GM10248 (cell line): ENCODE results near the gene MBTPS2.
"Not testable (repeated sequence)": the region's sequence is repeated elsewhere in the genome, so short reads cannot be mapped to it uniquely, and the experiment has no call there.

Experiments used
- CTCF ChIA-PET: fragments of 300-600 bp; sonication (Branson Sonifier 250); formaldehyde crosslinking; extraction: SDS; loops from one replicate; lab custom pipeline; 2021; ENCODE audit warnings: antibody characterized with exemption; lab: Yijun Ruan, JAX
- POLR2A ChIA-PET: fragments of 350-650 bp; sonication (Branson Sonifier 250); formaldehyde crosslinking; extraction: SDS; loops from one replicate; lab custom pipeline; 2020; ENCODE audit warnings: antibody characterized with exemption; lab: Yijun Ruan, JAX
- DNase-seq: peaks from one replicate; pipeline ENCODE4 v3.0.0; 2012; ENCODE audit errors: extremely low spot score
- CTCF ChIP-seq: IDR thresholded peaks from 2 replicates; pipeline ENCODE4 v1.5.1; 2012; ENCODE audit warnings: mild to moderate bottlenecking, low read depth; ENCODE audit errors: extremely low read depth, missing control alignments, control extremely low read depth

MBTPS2 gene

GRCh38 chrX:21873063-21873775, 33.8 kb downstream of the MBTPS2 start:
- DNase-seq = no peak
- CTCF ChIA-PET = interaction anchor here (1.4 kb wide), 1 partner anchor 40 kb away, joined by 3 read pairs; no protein-coding TSS in a partner anchor
- no peak for TF ChIP-seq CTCF
- POLR2A ChIA-PET = no interaction called here

- DNase-seq, POLR2A ChIA-PET: not testable (repeated sequence)
- CTCF ChIA-PET = interaction anchor here (1.4 kb wide), 1 partner anchor 40 kb away, joined by 3 read pairs; no protein-coding TSS in a partner anchor
These were observed 34.8 kb downstream of the MBTPS2 start for GRCh38 chrX:21874182-21874581.

- CTCF ChIA-PET = interaction anchor here (1.4 kb wide), 1 partner anchor 39 kb away, joined by 3 read pairs; no protein-coding TSS in a partner anchor
- POLR2A ChIA-PET = no interaction called here
- TF ChIP-seq CTCF = no peak
- DNase-seq = no peak
These were observed 35.6 kb downstream of the MBTPS2 start for GRCh38 chrX:21875013-21875412.

GRCh38 chrX:21881881-21882574, 42.6 kb downstream of the MBTPS2 start:
- no peak for DNase-seq
- CTCF ChIA-PET = no interaction called here
- POLR2A ChIA-PET = no interaction called here
- no peak for TF ChIP-seq CTCF

GRCh38 chrX:21883258-21883657, 43.8 kb downstream of the MBTPS2 start:
- no peak for DNase-seq
- ChIA-PET POLR2A (no interaction called here), CTCF (interaction anchor here (1.2 kb wide), 1 partner anchor 865 kb away, joined by 3 read pairs; no protein-coding TSS in a partner anchor)
- TF ChIP-seq CTCF = no peak

- CTCF ChIA-PET = no interaction called here
- DNase-seq = no peak
- TF ChIP-seq CTCF = no peak
- POLR2A ChIA-PET = no interaction called here
These were observed 46.2 kb downstream of the MBTPS2 start for GRCh38 chrX:21885568-21885967.

GRCh38 chrX:21905313-21905712, 65.9 kb downstream of the MBTPS2 start:
- POLR2A ChIA-PET = no interaction called here
- TF ChIP-seq CTCF = no peak
- DNase-seq = no peak
- CTCF ChIA-PET = no interaction called here
